Measurements from ENCODE around the gene TMEM95. TPM values are rescaled to one million over a fixed set of nuclear protein-coding genes. Genes with fewer than 3 reads are reported as not detected.

TMEM95 gene
- total RNA-seq, 1 donor from 2014 or later, result not detected

DNA sequence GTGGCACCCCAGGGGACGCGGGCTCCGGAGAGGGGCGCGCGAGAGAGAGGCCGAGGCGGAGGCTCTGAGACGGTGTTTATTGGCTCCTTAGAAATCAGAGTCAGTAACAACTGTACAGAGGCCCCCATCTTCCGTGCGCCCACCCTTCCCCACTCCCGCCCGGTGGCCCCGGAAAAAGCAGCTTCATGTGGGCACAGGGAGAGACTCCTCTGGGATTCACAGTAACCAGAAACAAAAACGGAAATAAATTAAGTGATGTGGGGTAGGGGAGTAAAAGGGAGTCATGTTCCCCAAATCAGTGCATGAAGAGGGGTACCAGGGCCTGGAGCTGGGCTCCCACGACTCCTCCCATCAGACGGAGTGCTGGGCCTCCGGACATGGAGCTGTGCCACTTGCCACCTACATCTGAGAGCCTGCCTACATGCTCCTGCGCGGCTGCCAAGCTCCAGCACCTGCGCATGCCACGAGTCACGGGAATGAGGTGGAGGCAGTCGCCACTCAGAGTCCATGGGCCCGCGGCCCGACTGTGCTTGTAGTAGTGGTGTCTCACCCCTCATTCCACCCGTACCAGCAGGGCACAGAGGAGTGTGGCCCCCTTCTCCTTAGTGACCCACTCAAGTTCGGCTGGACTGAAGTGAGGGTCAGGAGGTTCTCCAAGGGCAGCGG is 39.3 kb upstream of the TMEM95 start:
- no peaks in the 10 kb centered on the region for H3K27me3 Mint-ChIP-seq
- H3K36me3 Mint-ChIP-seq (ENCODE audit: low read depth), result peaks cover 51% of the 10 kb centered on the region
- no peaks in the 10 kb centered on the region for H3K9me3 Mint-ChIP-seq
- H3K4me1 Mint-ChIP-seq, result peaks cover 37% of the 10 kb centered on the region
- H3K27ac Mint-ChIP-seq, result peak overlapping the region; percentile 96
- H3K4me3 Mint-ChIP-seq, result peak overlapping the region; percentile 85
- DNase-seq, result no peak
- intact Hi-C loops (cut with micrococcal nuclease), result loop anchor here (2.0 kb wide), 2 partner anchors 13 to 73 kb away; partner anchors contain the start of genes GABARAP and NEURL4

DNA sequence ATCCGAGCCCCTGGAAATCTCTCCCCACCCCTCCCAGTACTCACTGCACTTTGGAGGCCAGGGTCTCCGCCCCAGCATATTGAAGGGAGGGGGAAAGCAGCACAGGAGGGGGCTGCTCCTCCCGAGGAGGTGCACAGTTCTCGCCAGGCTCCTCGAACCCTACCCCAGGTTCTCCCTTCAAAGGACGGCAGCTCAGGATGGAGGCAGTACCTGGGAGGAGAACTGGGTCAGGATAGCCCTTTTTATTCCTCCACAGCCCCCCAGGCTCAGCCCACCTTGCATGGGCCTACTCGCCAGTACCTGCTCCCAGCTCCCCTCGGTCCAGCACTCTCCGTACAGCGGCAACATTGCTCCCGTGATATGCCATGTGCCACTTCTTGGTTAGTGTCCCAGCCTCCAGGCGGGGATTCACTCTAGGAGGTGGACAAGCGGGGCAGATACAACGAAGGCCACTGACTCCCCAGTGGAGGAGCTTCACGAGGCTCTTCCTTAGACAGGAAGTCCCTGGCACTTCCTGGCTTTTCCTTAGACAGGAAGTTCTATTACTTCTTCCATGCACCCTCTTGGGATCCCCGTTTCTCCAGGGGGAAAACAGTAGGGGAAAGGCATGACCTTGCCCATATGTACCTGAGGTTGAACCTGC is 37.7 kb upstream of the TMEM95 start:
- Mint-ChIP-seq H3K27me3 (no peaks in the 10 kb centered on the region), H3K4me3 (peak overlapping the region; percentile 65), H3K4me1 (peaks cover 28% of the 10 kb centered on the region), H3K36me3 (ENCODE audit: low read depth) (peaks cover 52% of the 10 kb centered on the region), H3K9me3 (no peaks in the 10 kb centered on the region), H3K27ac (peak overlapping the region; percentile 66)
- intact Hi-C loops (cut with micrococcal nuclease), result no loop called here
- DNase-seq, result peak; percentile 57

DNA sequence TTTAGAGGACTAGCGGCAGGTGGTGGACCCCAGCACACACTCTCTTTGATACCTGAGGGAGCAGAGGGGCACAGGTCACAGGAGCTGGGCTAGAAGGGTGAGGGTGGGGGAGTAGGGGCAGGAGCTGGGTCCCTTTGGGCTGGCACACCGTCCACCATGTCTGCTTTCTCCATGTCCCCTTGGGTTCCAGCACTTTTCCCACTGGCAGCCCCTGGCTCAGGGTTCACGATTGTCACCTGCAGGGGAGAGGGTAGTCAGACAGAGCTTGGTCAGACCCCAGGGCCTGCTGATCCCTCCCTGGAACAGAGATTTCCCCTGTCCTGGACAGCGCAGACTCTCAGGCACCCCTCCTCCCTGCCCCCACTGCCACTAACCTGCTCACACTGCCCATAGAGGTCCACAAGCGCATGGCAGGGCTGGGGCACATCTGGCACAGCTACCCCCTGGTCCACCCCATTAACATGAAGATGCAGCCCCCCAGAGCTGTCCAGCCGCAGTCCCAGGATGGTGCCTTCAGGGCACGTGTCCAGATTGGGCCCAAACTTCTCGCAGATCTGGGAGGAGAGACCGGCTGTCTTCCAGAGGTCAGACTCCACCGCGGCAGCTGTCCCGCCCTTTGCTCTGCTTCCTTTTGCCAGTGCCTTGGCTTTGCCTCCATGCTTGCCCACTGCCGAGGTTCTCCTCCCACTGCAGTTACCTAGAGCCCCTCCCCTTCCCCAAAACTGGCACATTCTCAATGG is 36.7 kb upstream of the TMEM95 start:
- no peaks in the 10 kb centered on the region for H3K27me3 Mint-ChIP-seq
- no peaks in the 10 kb centered on the region for H3K9me3 Mint-ChIP-seq
- intact Hi-C loops (cut with micrococcal nuclease), result no loop called here
- DNase-seq, result peak; percentile 52
- H3K4me3 Mint-ChIP-seq, result no peak overlapping the region
- H3K27ac Mint-ChIP-seq, result no peak overlapping the region
- H3K4me1 Mint-ChIP-seq, result peaks cover 18% of the 10 kb centered on the region
- peaks cover 48% of the 10 kb centered on the region for H3K36me3 Mint-ChIP-seq (ENCODE audit: low read depth)

GRCh38 chr17:7321466-7321865 is 33.5 kb upstream of the TMEM95 start:
- no peak overlapping the region for H3K4me3 Mint-ChIP-seq
- no peaks in the 10 kb centered on the region for H3K9me3 Mint-ChIP-seq
- H3K36me3 Mint-ChIP-seq (ENCODE audit: low read depth), result peaks cover 45% of the 10 kb centered on the region
- peaks cover 4% of the 10 kb centered on the region for H3K4me1 Mint-ChIP-seq
- H3K27me3 Mint-ChIP-seq, result no peaks in the 10 kb centered on the region
- DNase-seq, result no peak
- H3K27ac Mint-ChIP-seq, result no peak overlapping the region
- intact Hi-C loops (cut with micrococcal nuclease), result no loop called here

- Mint-ChIP-seq H3K9me3 (no peaks in the 10 kb centered on the region), H3K27me3 (no peaks in the 10 kb centered on the region), H3K4me1 (peaks cover 8% of the 10 kb centered on the region), H3K27ac (no peak overlapping the region), H3K36me3 (ENCODE audit: low read depth) (peaks cover 41% of the 10 kb centered on the region), H3K4me3 (no peak overlapping the region)
- intact Hi-C loops (cut with micrococcal nuclease), result no loop called here
- no peak for DNase-seq
Measured at GRCh38 chr17:7322520-7323194, 32.3 kb upstream of the TMEM95 start.

DNA sequence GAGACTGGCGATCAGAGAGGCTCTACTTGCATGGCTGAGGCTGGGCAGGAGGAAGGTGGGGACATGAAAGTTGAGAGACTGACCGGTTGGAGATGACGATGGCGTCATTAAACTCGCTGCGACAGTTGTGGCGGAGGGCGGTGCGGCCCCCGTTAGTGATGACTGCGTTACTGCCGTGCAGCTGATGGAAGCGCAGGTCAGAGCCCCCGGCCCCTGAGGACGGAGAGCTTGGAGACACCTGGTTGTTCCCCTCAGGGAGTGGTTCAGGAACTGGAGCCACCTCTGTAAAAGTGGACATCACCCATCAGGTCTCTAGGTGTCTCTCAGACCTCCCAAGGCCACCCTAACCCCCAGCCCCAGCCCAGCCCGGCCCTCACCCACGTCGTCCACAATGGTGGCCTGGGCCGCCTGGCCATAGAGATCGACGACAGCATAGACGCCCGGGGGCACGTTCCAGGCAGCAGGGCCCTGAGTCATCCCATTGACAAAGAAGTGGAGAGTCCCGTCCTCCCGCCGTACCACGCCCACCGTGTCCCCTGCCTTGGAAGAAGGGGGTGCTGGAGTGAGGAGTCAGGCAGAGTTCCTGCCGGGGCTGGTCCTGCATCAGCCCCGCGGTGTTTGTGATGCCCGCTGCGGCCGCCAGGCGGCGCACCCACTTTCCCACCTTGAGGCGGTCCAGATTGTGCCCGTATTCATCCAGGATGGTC is 31.1 kb upstream of the TMEM95 start:
- DNase-seq, result peak; percentile 94
- no peaks in the 10 kb centered on the region for H3K27me3 Mint-ChIP-seq
- no peak overlapping the region for H3K27ac Mint-ChIP-seq
- no peaks in the 10 kb centered on the region for H3K9me3 Mint-ChIP-seq
- H3K4me1 Mint-ChIP-seq, result peaks cover 18% of the 10 kb centered on the region
- peaks cover 34% of the 10 kb centered on the region for H3K36me3 Mint-ChIP-seq (ENCODE audit: low read depth)
- intact Hi-C loops (cut with micrococcal nuclease), result loop anchor here (1.0 kb wide), 1 partner anchor 21 kb away; no protein-coding TSS in a partner anchor
- no peak overlapping the region for H3K4me3 Mint-ChIP-seq

GRCh38 chr17:7324438-7324779 is 30.5 kb upstream of the TMEM95 start:
- Mint-ChIP-seq H3K9me3 (no peaks in the 10 kb centered on the region), H3K27me3 (no peaks in the 10 kb centered on the region), H3K27ac (no peak overlapping the region), H3K4me1 (peaks cover 18% of the 10 kb centered on the region), H3K4me3 (no peak overlapping the region), H3K36me3 (ENCODE audit: low read depth) (peaks cover 33% of the 10 kb centered on the region)
- no peak for DNase-seq
- intact Hi-C loops (cut with micrococcal nuclease), result loop anchor here (1.0 kb wide), 1 partner anchor 21 kb away; no protein-coding TSS in a partner anchor

DNA sequence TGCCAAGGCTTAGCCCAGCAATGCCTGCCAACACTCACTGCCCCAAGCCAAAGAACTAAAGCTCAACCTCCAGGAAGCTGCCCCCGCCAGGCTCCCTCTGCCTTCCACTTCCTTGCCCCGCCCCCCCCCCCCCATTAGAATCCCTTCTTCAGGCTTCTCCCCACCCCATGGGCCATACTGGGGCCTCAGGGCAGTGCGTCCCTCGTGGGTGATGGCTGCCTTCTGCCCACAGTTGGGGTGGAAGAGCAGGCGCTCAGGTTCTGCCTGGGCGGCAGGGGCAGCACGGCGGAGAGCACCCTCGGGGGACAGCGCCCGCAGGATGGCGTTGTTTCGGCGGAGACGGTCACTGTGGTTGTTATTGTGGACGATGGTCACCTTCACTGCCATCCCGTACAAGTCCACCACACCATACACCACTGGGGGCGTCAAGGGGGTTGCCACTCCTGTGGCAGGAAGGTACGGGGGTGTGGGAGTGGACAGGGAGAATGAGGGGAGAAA is 29.9 kb upstream of the TMEM95 start:
- no peak for DNase-seq
- intact Hi-C loops (cut with micrococcal nuclease), result no loop called here
- no peak overlapping the region for H3K4me3 Mint-ChIP-seq
- no peak overlapping the region for H3K27ac Mint-ChIP-seq
- H3K27me3 Mint-ChIP-seq, result no peaks in the 10 kb centered on the region
- peaks cover 33% of the 10 kb centered on the region for H3K36me3 Mint-ChIP-seq (ENCODE audit: low read depth)
- no peaks in the 10 kb centered on the region for H3K9me3 Mint-ChIP-seq
- peaks cover 22% of the 10 kb centered on the region for H3K4me1 Mint-ChIP-seq

- DNase-seq, result no peak
- intact Hi-C loops (cut with micrococcal nuclease), result no loop called here
- Mint-ChIP-seq H3K4me3 (no peak overlapping the region), H3K4me1 (peaks cover 24% of the 10 kb centered on the region), H3K27me3 (no peaks in the 10 kb centered on the region), H3K36me3 (ENCODE audit: low read depth) (peaks cover 28% of the 10 kb centered on the region), H3K27ac (no peak overlapping the region), H3K9me3 (no peaks in the 10 kb centered on the region)
Measured at GRCh38 chr17:7326186-7326585, 28.8 kb upstream of the TMEM95 start.

DNA sequence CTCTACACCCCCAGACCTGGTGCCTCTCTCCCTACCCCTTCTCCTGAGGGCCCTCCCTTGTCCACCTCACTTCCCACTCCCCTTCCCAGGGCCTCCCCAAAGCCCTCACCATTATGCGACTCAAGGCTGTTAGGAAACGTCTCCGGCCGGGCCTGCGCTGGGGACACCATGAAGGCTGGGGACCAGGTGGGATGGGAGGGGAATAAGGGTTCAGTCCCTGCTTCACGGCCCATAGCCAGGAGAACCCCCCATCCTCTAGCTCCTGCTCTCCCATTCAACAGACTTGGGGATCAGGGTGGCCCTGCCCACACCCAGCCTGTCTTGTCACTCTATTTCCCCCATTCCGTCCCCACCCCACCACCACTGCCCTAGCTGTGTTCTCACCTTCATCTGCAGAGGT is 27.9 kb upstream of the TMEM95 start:
- peaks cover 20% of the 10 kb centered on the region for H3K36me3 Mint-ChIP-seq (ENCODE audit: low read depth)
- intact Hi-C loops (cut with micrococcal nuclease), result no loop called here
- DNase-seq, result no peak
- peaks cover 28% of the 10 kb centered on the region for H3K4me1 Mint-ChIP-seq
- H3K9me3 Mint-ChIP-seq, result no peaks in the 10 kb centered on the region
- H3K4me3 Mint-ChIP-seq, result no peak overlapping the region
- no peak overlapping the region for H3K27ac Mint-ChIP-seq
- no peaks in the 10 kb centered on the region for H3K27me3 Mint-ChIP-seq

DNA sequence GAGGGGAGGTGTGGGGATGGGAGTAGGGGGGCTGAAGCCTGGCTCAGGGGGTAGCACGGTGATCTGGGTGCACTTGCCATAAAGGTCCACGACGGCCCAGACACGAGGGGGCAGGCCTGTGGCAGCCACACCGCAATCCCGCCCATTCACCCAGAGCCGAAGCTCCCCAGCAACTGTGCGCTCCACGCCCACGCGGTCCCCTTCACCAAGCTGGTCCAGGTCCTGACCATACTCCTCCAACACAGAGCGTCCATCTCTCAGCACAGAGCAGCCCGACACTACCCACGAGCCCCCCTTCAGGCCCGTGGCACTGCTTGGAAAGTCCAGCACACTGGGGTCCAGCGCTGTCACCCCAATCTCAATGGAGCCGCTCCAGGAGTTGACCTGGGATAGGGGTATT is 27.5 kb upstream of the TMEM95 start:
- H3K36me3 Mint-ChIP-seq (ENCODE audit: low read depth), result peaks cover 16% of the 10 kb centered on the region
- H3K4me1 Mint-ChIP-seq, result peaks cover 33% of the 10 kb centered on the region
- no peak for DNase-seq
- no peaks in the 10 kb centered on the region for H3K9me3 Mint-ChIP-seq
- H3K27ac Mint-ChIP-seq, result no peak overlapping the region
- intact Hi-C loops (cut with micrococcal nuclease), result no loop called here
- H3K4me3 Mint-ChIP-seq, result peak overlapping the region; percentile 50
- no peaks in the 10 kb centered on the region for H3K27me3 Mint-ChIP-seq

DNA sequence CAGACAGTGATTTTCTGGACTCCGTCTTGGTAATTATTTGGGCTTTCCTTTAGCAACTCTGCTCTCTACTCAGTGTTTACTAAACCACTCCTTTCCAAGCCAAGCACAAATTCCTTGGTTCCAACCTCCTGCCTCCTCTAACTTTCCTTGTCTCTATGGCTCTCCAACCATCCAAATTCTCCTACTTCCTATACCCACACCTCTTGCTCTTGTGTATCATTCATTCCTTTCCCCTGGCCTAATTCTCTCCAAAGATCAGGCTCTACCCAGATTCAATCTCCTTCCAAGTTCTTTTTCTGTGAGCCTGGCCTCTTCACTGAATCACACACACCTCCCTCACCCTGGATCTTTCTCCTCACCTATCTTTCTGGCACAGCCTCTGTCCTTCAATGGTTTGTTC is 26.9 kb upstream of the TMEM95 start:
- intact Hi-C loops (cut with micrococcal nuclease), result loop anchor here (2.0 kb wide), 1 partner anchor 13 kb away; the partner anchor contains the start of gene GPS2
- H3K4me1 Mint-ChIP-seq, result peaks cover 37% of the 10 kb centered on the region
- H3K36me3 Mint-ChIP-seq (ENCODE audit: low read depth), result peaks cover 14% of the 10 kb centered on the region
- peak overlapping the region; percentile 91 for H3K4me3 Mint-ChIP-seq
- no peaks in the 10 kb centered on the region for H3K27me3 Mint-ChIP-seq
- no peak for DNase-seq
- H3K9me3 Mint-ChIP-seq, result no peaks in the 10 kb centered on the region
- H3K27ac Mint-ChIP-seq, result peak overlapping the region; percentile 45

DNA sequence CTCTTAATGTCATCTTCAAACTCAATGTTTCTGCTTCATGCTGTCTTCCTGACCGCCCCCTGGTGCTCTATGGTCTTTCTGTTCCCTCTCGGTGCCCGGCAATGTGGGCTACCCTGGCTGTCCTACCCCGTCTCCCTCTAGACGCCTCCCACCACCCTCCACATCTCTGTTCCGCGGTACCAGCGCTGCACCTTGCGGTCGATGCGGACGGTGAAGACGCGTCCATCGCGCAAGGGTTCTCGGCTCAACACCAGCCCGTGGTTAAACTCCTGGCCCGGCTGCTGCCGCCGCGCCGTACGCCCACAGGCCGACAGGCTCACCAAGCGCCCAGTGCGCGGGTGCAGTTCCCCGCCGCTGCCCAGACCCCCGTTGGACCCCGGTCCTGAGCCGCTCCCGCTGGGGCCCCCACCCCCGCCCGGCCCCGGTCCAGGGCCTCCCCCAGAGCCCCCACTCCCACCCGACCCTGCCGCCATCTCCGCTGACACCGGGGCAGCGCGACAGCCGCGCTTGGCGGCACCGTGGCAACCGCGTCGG is 26.0 kb upstream of the TMEM95 start, which contains the start of gene NEURL4:
Gene NEURL4 (minus strand): TSS at position 496 of the 534 bp plus-strand sequence. CDS start 23 bp downstream, at position 473.
- Mint-ChIP-seq H3K4me1 (peaks cover 41% of the 10 kb centered on the region), H3K36me3 (ENCODE audit: low read depth) (peaks cover 8% of the 10 kb centered on the region), H3K27ac (peak within 1 kb of the TSS; percentile 91), H3K27me3 (no peaks in the 10 kb centered on the region), H3K9me3 (no peaks in the 10 kb centered on the region), H3K4me3 (peak within 1 kb of the TSS; percentile 91)
- DNase-seq, result no peak
- intact Hi-C loops (cut with micrococcal nuclease), result loop anchor here (1.0 to 2.0 kb wide), 2 partner anchors 14 to 21 kb away; partner anchors contain the start of gene GPS2

Measured in activated CD4-positive, alpha-beta T cell treated with anti-CD3 and anti-CD28 coated beads, Interleukin-2, amount 10 ng/mL, durations not matched to agents 24 days and 14 days (primary cell).